SK-N-SH (cell line): Measurements from ENCODE around the gene DDIAS. TPM values are rescaled to one million over a fixed set of nuclear protein-coding genes. Genes with fewer than 3 reads are reported as not detected.

Source experiments
- CTCF ChIA-PET: fragments of 300-600, 350-600 bp; formaldehyde crosslinking; extraction: SDS; loops from one replicate; lab custom pipeline; 2021; lab: Yijun Ruan, JAX
- POLR2A ChIA-PET: fragments of 350-600 bp; sonication (Branson Sonifier 250); formaldehyde crosslinking; extraction: SDS; loops from one replicate; lab custom pipeline; 2020; ENCODE audit warnings: antibody characterized with exemption, inconsistent platforms; lab: Yijun Ruan, JAX
- DNase-seq: peaks from one replicate; pipeline ENCODE4 v3.0.0; 2012
- H2AFZ ChIP-seq: fragments of 200-600 bp; sonication (generic); 2 replicates; pipeline ENCODE4 v1.8.1; 2016; ENCODE audit warnings: antibody characterized with exemption, mild to moderate bottlenecking, low read depth
- H3F3A ChIP-seq: fragments of 200-600 bp; sonication (generic); replicated peaks from 2 replicates; pipeline ENCODE3; 2016; ENCODE audit warnings: antibody characterized with exemption, mild to moderate bottlenecking; ENCODE audit not compliant: insufficient read depth
- H3K27ac ChIP-seq, 2 experiments: fragments of 200-500 bp in 1 of 2; fragments of 200-600 bp in 1 of 2; sonication (Bioruptor generic) in 1 of 2; sonication (generic), shearing (Covaris generic) in 1 of 2; 2 replicates each; pipeline versions ENCODE4 v1.5.1 to v1.6.1; 2014 to 2016; ENCODE audit warnings: low read depth in 2 of 2, inconsistent platforms in 1 of 2, low read length in 1 of 2, mild to moderate bottlenecking in 1 of 2, mixed read lengths in 1 of 2
- H3K27me3 ChIP-seq: fragments of 200-600 bp; sonication (generic), shearing (Covaris generic); 2 replicates; pipeline ENCODE4 v1.6.1; 2016; ENCODE audit warnings: mixed run types; ENCODE audit not compliant: insufficient read depth
- H3K36me3 ChIP-seq, 2 experiments: fragments of 200-500 bp in 1 of 2; fragments of 200-600 bp in 1 of 2; sonication (Bioruptor generic) in 1 of 2; sonication (generic) in 1 of 2; replicated peaks in 1 of 2; 2 replicates each; pipeline versions ENCODE3 to v1.5.1; 2014 to 2016; ENCODE audit warnings: low read length in 1 of 2, mild to moderate bottlenecking in 1 of 2; ENCODE audit not compliant: insufficient read depth in 2 of 2, control insufficient read depth in 1 of 2
- H3K4me1 ChIP-seq, 2 experiments: fragments of 200-500 bp in 1 of 2; fragments of 200-600 bp in 1 of 2; sonication (Bioruptor generic) in 1 of 2; sonication (generic), shearing (Covaris generic) in 1 of 2; 2 replicates each; pipeline versions ENCODE4 v1.5.1 to v1.6.1; 2014 to 2016; ENCODE audit warnings: low read depth in 1 of 2, low read length in 1 of 2, mixed run types in 1 of 2; ENCODE audit not compliant: insufficient read depth in 2 of 2, control insufficient read depth in 1 of 2
- H3K4me2 ChIP-seq: fragments of 200-600 bp; sonication (generic), shearing (Covaris generic); 2 replicates; pipeline ENCODE4 v1.6.1; 2017; ENCODE audit warnings: mixed run types
- H3K4me3 ChIP-seq, 2 experiments: fragments of 200-500 bp in 1 of 2; fragments of 200-600 bp in 1 of 2; sonication (Bioruptor generic) in 1 of 2; sonication (generic), shearing (Covaris generic) in 1 of 2; 2 replicates each; pipeline versions ENCODE4 v1.5.1 to v1.8.1; 2014 to 2016; ENCODE audit warnings: low read depth in 2 of 2, inconsistent platforms in 1 of 2, low read length in 1 of 2, mild to moderate bottlenecking in 1 of 2, mixed read lengths in 1 of 2, moderate library complexity in 1 of 2
- H3K79me2 ChIP-seq: fragments of 200-600 bp; sonication (generic); 2 replicates; pipeline ENCODE4 v1.8.1; 2017; ENCODE audit warnings: mild to moderate bottlenecking; ENCODE audit not compliant: insufficient read depth
- H3K9ac ChIP-seq: fragments of 200-600 bp; sonication (generic); 2 replicates; pipeline ENCODE4 v1.6.1; 2017; ENCODE audit warnings: mixed run types
- H3K9me2 ChIP-seq: fragments of 200-600 bp; sonication (generic); 2 replicates; pipeline ENCODE4 v1.6.1; 2017; ENCODE audit warnings: mixed run types
- H3K9me3 ChIP-seq: fragments of 200-600 bp; sonication (generic); 2 replicates; pipeline ENCODE4 v1.6.1; 2017; ENCODE audit warnings: mixed run types, mild to moderate bottlenecking, moderate library complexity
- H4K20me1 ChIP-seq: fragments of 200-600 bp; sonication (generic); 2 replicates; pipeline ENCODE4 v1.6.1; 2017; ENCODE audit warnings: mild to moderate bottlenecking, mixed run types; ENCODE audit not compliant: insufficient read depth
- CHD2 ChIP-seq: fragments of 150-350 bp; IDR thresholded peaks from 2 replicates; pipeline ENCODE4 v1.6.1; 2018; ENCODE audit warnings: low read length; ENCODE audit not compliant: partially characterized antibody
- ELF1 ChIP-seq: IDR thresholded peaks from 2 replicates; pipeline ENCODE4 v1.4.0; 2012
- GABPA ChIP-seq: IDR thresholded peaks from 2 replicates; pipeline ENCODE4 v1.4.0; 2012; ENCODE audit warnings: low read depth, mild to moderate bottlenecking
- GATA2 ChIP-seq: sonication (generic); formaldehyde crosslinking; IDR thresholded peaks from 2 replicates; pipeline ENCODE4 v1.5.0; 2020; ENCODE audit warnings: mild to moderate bottlenecking, missing genetic modification reagents
- JUND ChIP-seq: IDR thresholded peaks from 2 replicates; pipeline ENCODE4 v1.4.0; 2012
- MEF2A ChIP-seq: IDR thresholded peaks from 2 replicates; pipeline ENCODE4 v1.4.0; 2012; ENCODE audit warnings: low read depth, borderline replicate concordance
- POLR2AphosphoS5 ChIP-seq: IDR thresholded peaks from 2 replicates; pipeline ENCODE4 v1.6.1; 2012; ENCODE audit warnings: low read depth, low read length
- RAD21 ChIP-seq: IDR thresholded peaks from 2 replicates; pipeline ENCODE4 v1.6.1; 2012; ENCODE audit warnings: mild to moderate bottlenecking, low read length
- SIN3A ChIP-seq: IDR thresholded peaks from 2 replicates; pipeline ENCODE4 v1.6.1; 2012; ENCODE audit warnings: low read depth, mild to moderate bottlenecking, low read length, moderate library complexity, borderline replicate concordance
- SMC3 ChIP-seq: IDR thresholded peaks from 2 replicates; pipeline ENCODE4 v1.6.1; 2012; ENCODE audit warnings: low read depth, low read length, improper control_type of control experiment
- TAF1 ChIP-seq: IDR thresholded peaks from 2 replicates; pipeline ENCODE4 v1.6.1; 2012; ENCODE audit warnings: low read depth, mild to moderate bottlenecking, low read length, moderate library complexity, borderline replicate concordance
- WGBS: methylation state at CpG from one replicate; pipeline ENCODE4 v1.1.6; 2017; ENCODE audit warnings: low lambda C conversion rate; 5-methylcytosine and 5-hydroxymethylcytosine counted together
- polyA plus RNA-seq, 3 experiments: library from polyadenylated mRNA; depleted of rRNA; stranded (reverse); fragments of >200 nt; gene quantifications; 2 replicates each; pipeline ENCODE4 v1.2.3, GENCODE V29; 2012
- TF ChIP-seq, protein P1 (sequence below): fragments of 150-350 bp; IDR thresholded peaks from 2 replicates; pipeline ENCODE4 v1.6.1; 2017; ENCODE audit warnings: antibody characterized with exemption, low read length, low read depth, borderline replicate concordance
- TF ChIP-seq, protein P2 (sequence below): IDR thresholded peaks from 2 replicates; pipeline ENCODE4; 2012
- TF ChIP-seq, protein P3 (sequence below): IDR thresholded peaks from 2 replicates; pipeline ENCODE4 v1.4.0; 2012; ENCODE audit warnings: low read depth, borderline replicate concordance
- TF ChIP-seq, protein P4 (sequence below): IDR thresholded peaks from 2 replicates; pipeline ENCODE4 v1.4.0; 2012; ENCODE audit warnings: low read depth, borderline replicate concordance
- TF ChIP-seq, protein P5 (sequence below): fragments of 200-600 bp; sonication (generic); IDR thresholded peaks from 2 replicates; pipeline ENCODE4 v1.6.1; 2017; ENCODE audit warnings: antibody characterized with exemption, mild to moderate bottlenecking, moderate library complexity
- TF ChIP-seq, protein P6 (sequence below): IDR thresholded peaks from 2 replicates; pipeline ENCODE4 v1.4.0; 2012; ENCODE audit warnings: low read depth

The DDIAS gene
- polyA plus RNA-seq, 1 of the 3 experiments (the other 2 are of a cell fraction): 4.4 TPM

DNA sequence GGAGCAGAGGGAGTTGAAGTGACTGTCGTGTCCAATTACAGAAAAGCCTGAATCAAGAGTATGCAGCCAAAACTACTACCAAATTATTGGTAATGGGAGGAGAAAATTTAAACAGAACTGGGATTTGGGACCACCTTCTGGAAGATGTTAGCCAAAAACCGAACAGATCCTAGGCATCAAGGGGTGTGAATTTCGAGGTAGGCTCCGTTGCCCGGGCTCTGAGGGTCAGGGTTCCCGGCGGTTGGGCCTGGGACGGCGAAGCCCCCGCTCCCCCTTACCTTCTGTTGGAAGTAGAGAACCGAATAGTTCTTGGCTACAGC, 1.6 kb upstream of the DDIAS start:
- Histone ChIP-seq H3K9me3 (no peaks in the 10 kb centered on the region), H3K36me3 (no peaks in the 10 kb centered on the region), H3K9me2 (no peaks in the 10 kb centered on the region), H3K9ac (peak overlapping the region; percentile 81), H4K20me1 (no peaks in the 10 kb centered on the region), H3K4me1 (peaks cover 0 to 24% of the 10 kb centered on the region in 2 experiments; a peak in 3 of 4 replicates), H3K4me3 (peak overlapping the region; percentile 78 to 90), H3F3A (no peaks in the 10 kb centered on the region), H3K79me2 (peaks cover 42% of the 10 kb centered on the region), H3K27ac (peak overlapping the region; percentile 49 to 81; a peak in 3 of 4 replicates), H2AFZ (peak overlapping the region; percentile 87), H3K4me2 (peak overlapping the region; percentile 87), H3K27me3 (no peaks in the 10 kb centered on the region)
- POLR2A ChIA-PET: interaction anchor here (0.6 to 2.3 kb wide), 4 partner anchors 31 to 257 kb away, joined by 3 to 11 read pairs (median 4); partner anchors contain the start of genes FAM181B, PCF11 and RAB30
- DNase-seq: peak; percentile 11
- CTCF ChIA-PET: interaction anchor here (0.7 to 4.1 kb wide), 5 partner anchors 12 to 923 kb away, joined by 3 to 40 read pairs (median 4); no protein-coding TSS in a partner anchor
- WGBS: 3% methylated on average over 8 of the region's 11 CpGs
- TF ChIP-seq RAD21 (no peak), JUND (no peak), TAF1 (no peak), MEF2A (no peak), CHD2 (no peak), ELF1 (no peak), GABPA (no peak), SMC3 (no peak), POLR2AphosphoS5 (no peak), GATA2 (CRISPR knock-in tag) (no peak), SIN3A (no peak)
- TF ChIP-seq, protein P1, sequence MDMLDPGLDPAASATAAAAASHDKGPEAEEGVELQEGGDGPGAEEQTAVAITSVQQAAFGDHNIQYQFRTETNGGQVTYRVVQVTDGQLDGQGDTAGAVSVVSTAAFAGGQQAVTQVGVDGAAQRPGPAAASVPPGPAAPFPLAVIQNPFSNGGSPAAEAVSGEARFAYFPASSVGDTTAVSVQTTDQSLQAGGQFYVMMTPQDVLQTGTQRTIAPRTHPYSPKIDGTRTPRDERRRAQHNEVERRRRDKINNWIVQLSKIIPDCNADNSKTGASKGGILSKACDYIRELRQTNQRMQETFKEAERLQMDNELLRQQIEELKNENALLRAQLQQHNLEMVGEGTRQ: no peak
- TF ChIP-seq, protein P2, sequence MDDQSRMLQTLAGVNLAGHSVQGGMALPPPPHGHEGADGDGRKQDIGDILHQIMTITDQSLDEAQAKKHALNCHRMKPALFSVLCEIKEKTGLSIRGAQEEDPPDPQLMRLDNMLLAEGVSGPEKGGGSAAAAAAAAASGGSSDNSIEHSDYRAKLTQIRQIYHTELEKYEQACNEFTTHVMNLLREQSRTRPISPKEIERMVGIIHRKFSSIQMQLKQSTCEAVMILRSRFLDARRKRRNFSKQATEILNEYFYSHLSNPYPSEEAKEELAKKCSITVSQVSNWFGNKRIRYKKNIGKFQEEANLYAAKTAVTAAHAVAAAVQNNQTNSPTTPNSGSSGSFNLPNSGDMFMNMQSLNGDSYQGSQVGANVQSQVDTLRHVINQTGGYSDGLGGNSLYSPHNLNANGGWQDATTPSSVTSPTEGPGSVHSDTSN: no peak
- TF ChIP-seq, protein P3, sequence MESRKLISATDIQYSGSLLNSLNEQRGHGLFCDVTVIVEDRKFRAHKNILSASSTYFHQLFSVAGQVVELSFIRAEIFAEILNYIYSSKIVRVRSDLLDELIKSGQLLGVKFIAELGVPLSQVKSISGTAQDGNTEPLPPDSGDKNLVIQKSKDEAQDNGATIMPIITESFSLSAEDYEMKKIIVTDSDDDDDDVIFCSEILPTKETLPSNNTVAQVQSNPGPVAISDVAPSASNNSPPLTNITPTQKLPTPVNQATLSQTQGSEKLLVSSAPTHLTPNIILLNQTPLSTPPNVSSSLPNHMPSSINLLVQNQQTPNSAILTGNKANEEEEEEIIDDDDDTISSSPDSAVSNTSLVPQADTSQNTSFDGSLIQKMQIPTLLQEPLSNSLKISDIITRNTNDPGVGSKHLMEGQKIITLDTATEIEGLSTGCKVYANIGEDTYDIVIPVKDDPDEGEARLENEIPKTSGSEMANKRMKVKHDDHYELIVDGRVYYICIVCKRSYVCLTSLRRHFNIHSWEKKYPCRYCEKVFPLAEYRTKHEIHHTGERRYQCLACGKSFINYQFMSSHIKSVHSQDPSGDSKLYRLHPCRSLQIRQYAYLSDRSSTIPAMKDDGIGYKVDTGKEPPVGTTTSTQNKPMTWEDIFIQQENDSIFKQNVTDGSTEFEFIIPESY: no peak
- TF ChIP-seq, protein P4, sequence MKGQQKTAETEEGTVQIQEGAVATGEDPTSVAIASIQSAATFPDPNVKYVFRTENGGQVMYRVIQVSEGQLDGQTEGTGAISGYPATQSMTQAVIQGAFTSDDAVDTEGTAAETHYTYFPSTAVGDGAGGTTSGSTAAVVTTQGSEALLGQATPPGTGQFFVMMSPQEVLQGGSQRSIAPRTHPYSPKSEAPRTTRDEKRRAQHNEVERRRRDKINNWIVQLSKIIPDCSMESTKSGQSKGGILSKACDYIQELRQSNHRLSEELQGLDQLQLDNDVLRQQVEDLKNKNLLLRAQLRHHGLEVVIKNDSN: no peak
- TF ChIP-seq, protein P5, sequence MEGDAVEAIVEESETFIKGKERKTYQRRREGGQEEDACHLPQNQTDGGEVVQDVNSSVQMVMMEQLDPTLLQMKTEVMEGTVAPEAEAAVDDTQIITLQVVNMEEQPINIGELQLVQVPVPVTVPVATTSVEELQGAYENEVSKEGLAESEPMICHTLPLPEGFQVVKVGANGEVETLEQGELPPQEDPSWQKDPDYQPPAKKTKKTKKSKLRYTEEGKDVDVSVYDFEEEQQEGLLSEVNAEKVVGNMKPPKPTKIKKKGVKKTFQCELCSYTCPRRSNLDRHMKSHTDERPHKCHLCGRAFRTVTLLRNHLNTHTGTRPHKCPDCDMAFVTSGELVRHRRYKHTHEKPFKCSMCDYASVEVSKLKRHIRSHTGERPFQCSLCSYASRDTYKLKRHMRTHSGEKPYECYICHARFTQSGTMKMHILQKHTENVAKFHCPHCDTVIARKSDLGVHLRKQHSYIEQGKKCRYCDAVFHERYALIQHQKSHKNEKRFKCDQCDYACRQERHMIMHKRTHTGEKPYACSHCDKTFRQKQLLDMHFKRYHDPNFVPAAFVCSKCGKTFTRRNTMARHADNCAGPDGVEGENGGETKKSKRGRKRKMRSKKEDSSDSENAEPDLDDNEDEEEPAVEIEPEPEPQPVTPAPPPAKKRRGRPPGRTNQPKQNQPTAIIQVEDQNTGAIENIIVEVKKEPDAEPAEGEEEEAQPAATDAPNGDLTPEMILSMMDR: no peak
- TF ChIP-seq, protein P6, sequence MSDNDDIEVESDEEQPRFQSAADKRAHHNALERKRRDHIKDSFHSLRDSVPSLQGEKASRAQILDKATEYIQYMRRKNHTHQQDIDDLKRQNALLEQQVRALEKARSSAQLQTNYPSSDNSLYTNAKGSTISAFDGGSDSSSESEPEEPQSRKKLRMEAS: no peak
